ENCODE results near the gene OBI1.

GRCh38 chr13:78593652-78594455 is 65.1 kb downstream of the OBI1 start:
- TF ChIP-seq CTCF (IDR thresholded peaks at IDR 0.05) (no peak), POLR2A (IDR thresholded peaks at IDR 0.05) (no peak)
